Ovary (tissue), 3 donors: Measurements from ENCODE around the gene NUTM2F.

Experiments used
- CTCF ChIP-seq, 3 donors: fragments of 450-650 bp in 2 of 3; fragments of 200-600 bp in 1 of 3; IDR thresholded peaks; one replicate each; pipeline versions ENCODE4 v1.5.1 to v1.8.0; 2016 to 2022; ENCODE audit warnings: antibody characterized with exemption in 3 of 3, mild to moderate bottlenecking in 1 of 3
- EP300 ChIP-seq: sonication (generic); formaldehyde crosslinking; IDR thresholded peaks from one replicate; pipeline ENCODE4 v1.6.1; 2017; ENCODE audit warnings: antibody characterized with exemption
- donor health status: DM: no; HTN: no; CAD: no.

GRCh38 chr9:94302426-94302825 is 26.0 kb downstream of the NUTM2F start:
- TF ChIP-seq CTCF (IDR thresholded peaks at IDR 0.05): no peak
- TF ChIP-seq EP300: no peak
